ENCODE results near the gene HAUS8.
"Not testable (repeated sequence)": the region's sequence is repeated elsewhere in the genome, so short reads cannot be mapped to it uniquely, and the experiment has no call there.

HAUS8 gene

DNA sequence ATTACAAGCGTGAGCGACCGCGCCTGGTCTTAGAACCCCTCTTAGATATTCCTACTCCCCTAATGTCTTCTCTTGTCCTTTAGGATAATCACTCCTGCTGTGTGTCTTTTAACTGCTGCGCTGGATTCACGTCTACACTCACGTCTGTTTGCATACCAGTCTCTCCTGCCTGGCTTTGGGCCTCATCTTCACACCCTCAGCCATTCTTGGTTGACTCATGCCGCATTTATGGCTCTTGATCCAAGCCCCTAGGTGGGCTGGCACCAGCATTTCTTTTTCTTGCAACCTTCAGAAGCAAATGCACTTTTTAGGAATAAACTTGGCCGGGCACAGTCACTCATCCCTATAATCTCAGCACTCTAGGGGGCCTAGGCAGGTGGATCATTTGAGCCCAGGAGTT lies 23.1 kb upstream of the HAUS8 start:
- H3K27me3 ChIP-seq (ENCODE audit: low read depth, low read length), result no peaks in the 10 kb centered on the region
- H3K27ac ChIP-seq (ENCODE audit: low read length), result no peak overlapping the region
- H3K4me3 ChIP-seq (ENCODE audit: low read depth in 1 of 2, low read length in 2 of 2), result no peak overlapping the region
- peaks cover 13 to 16% of the 10 kb centered on the region in 2 donors for H3K36me3 ChIP-seq (ENCODE audit: control insufficient read depth in 1 of 2, insufficient read depth in 2 of 2, low read length in 2 of 2)
- peaks cover 4 to 6% of the 10 kb centered on the region in 2 donors for H3K4me1 ChIP-seq (ENCODE audit: control insufficient read depth in 1 of 2, insufficient read depth in 2 of 2, low read length in 2 of 2)
- H3K9me3 ChIP-seq (ENCODE audit: control insufficient read depth in 1 of 2, low read length in 2 of 2), result no peaks in the 10 kb centered on the region

- Histone ChIP-seq H3K27me3 (ENCODE audit: low read depth, low read length) (no peaks in the 10 kb centered on the region), H3K4me3 (ENCODE audit: low read depth in 1 of 2, low read length in 2 of 2) (no peak overlapping the region), H3K36me3 (ENCODE audit: control insufficient read depth in 1 of 2, insufficient read depth in 2 of 2, low read length in 2 of 2) (peaks cover 9 to 10% of the 10 kb centered on the region in 2 donors), H3K27ac (ENCODE audit: low read length) (peak overlapping the region; percentile 23), H3K4me1 (ENCODE audit: control insufficient read depth in 1 of 2, insufficient read depth in 2 of 2, low read length in 2 of 2) (peaks cover 4 to 7% of the 10 kb centered on the region in 2 donors), H3K9me3 (ENCODE audit: control insufficient read depth in 1 of 2, low read length in 2 of 2) (no peaks in the 10 kb centered on the region)
Measured at GRCh38 chr19:17097593-17098126, 22.4 kb upstream of the HAUS8 start.

DNA sequence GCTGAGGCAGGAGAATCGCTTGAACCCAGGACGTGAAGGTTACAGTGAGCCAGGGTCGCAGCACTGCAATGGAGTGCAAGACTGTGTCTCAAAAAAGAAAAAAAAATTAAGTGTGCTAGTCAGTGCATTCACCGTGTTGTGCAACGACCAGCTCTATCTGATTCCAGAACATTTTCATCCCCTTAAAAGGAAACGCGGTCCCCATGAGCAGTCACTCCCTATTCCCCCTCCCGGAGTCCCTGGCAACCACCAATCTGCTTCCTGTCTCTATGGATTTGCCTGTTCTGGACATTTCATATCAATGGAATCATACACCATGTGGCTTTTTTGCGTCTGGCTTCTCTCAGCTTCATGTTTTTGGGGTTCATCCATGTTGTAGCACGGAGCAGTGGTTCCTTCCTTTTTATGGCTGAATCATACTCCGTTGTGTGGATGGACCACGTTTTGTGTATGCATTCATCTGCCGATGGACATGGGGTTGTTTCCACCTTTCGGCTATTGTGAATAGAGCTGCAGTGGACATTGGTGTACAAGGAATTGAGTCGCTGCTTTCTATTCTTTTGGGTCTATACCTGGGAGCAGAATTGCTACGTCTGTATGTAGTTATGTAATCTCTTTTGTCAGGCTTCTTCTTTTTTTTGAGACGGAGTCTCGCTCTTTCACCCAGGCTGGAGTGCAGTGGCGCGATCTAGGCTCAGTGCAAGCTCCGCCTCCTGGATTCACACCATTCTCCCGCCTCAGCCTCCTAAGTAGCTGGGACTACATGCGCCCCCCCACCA lies 20.1 kb upstream of the HAUS8 start:
- H3K4me3 ChIP-seq (ENCODE audit: low read depth in 1 of 2, low read length in 2 of 2), result no peak overlapping the region
- no peaks in the 10 kb centered on the region for H3K27me3 ChIP-seq (ENCODE audit: low read depth, low read length)
- peak overlapping the region; percentile 20 for H3K27ac ChIP-seq (ENCODE audit: low read length)
- no peaks in the 10 kb centered on the region for H3K36me3 ChIP-seq (ENCODE audit: control insufficient read depth in 1 of 2, insufficient read depth in 2 of 2, low read length in 2 of 2)
- H3K9me3 ChIP-seq (ENCODE audit: control insufficient read depth in 1 of 2, low read length in 2 of 2), result no peaks in the 10 kb centered on the region
- peaks cover 4 to 26% of the 10 kb centered on the region in 2 donors for H3K4me1 ChIP-seq (ENCODE audit: control insufficient read depth in 1 of 2, insufficient read depth in 2 of 2, low read length in 2 of 2)

DNA sequence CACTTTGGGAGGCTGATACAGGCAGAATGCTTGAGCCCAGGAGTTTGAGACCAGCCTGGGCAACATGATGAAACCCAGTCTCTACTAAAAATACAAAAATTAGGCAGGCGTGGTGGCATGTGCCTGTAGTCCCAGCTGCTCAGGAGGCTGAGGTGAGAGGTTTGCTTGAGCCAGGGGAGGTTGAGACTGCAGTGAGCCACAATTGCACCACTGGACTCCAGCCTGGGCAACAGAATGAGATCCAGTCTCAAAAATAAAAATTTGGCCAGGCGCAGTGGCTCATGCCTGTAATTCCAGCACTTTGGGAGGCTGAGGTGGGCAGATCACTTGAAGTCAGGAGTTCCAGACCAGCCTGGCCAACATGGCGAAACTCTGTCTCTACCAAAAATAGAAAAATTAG lies 19.4 kb upstream of the HAUS8 start:
- H3K27ac ChIP-seq (ENCODE audit: low read length), result peak overlapping the region; percentile 20
- peaks cover 5 to 31% of the 10 kb centered on the region in 2 donors for H3K4me1 ChIP-seq (ENCODE audit: control insufficient read depth in 1 of 2, insufficient read depth in 2 of 2, low read length in 2 of 2)
- H3K4me3 ChIP-seq (ENCODE audit: low read depth in 1 of 2, low read length in 2 of 2); H3K9me3 ChIP-seq (ENCODE audit: control insufficient read depth in 1 of 2, low read length in 2 of 2); H3K36me3 ChIP-seq (ENCODE audit: control insufficient read depth in 1 of 2, insufficient read depth in 2 of 2, low read length in 2 of 2); H3K27me3 ChIP-seq (ENCODE audit: low read depth, low read length): not testable (repeated sequence)

- H3K9me3 ChIP-seq (ENCODE audit: control insufficient read depth in 1 of 2, low read length in 2 of 2), result no peaks in the 10 kb centered on the region
- H3K4me1 ChIP-seq (ENCODE audit: control insufficient read depth in 1 of 2, insufficient read depth in 2 of 2, low read length in 2 of 2), result peaks cover 13 to 38% of the 10 kb centered on the region in 2 donors
- no peaks in the 10 kb centered on the region for H3K27me3 ChIP-seq (ENCODE audit: low read depth, low read length)
- H3K36me3 ChIP-seq (ENCODE audit: control insufficient read depth in 1 of 2, insufficient read depth in 2 of 2, low read length in 2 of 2), result no peaks in the 10 kb centered on the region
- no peak overlapping the region for H3K27ac ChIP-seq (ENCODE audit: low read length)
- no peak overlapping the region for H3K4me3 ChIP-seq (ENCODE audit: low read depth in 1 of 2, low read length in 2 of 2)
Measured at GRCh38 chr19:17092696-17093095, 17.4 kb upstream of the HAUS8 start.

DNA sequence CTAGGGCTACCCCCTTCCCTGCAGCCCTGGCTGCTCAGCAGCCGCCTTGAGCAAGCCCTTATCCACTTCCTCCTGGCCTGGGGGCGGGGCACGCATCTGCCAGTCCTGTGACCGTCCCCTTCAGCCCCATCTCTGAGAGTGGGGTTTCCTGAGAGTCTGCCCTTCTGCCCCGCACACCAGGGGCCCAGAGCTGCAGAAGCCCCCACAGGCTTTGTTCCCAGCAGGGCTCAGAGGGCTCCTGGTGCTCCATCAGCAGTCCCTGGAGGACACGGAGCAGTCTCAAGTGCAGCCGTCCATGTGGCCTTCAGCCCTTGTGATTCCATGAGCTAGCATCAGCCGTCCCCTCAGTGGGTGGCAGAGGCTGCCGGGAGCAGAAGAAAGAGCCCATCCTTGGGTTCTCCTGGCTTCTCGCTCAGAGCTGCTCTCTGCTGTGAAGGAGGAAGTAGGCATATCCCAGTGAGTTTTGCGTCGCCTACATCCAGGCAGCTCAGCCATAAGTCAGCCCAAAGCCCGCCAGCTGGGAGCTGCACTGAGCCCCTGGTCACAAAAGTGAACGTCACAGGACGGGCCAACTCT lies 16.6 kb upstream of the HAUS8 start:
- H3K4me1 ChIP-seq (ENCODE audit: control insufficient read depth in 1 of 2, insufficient read depth in 2 of 2, low read length in 2 of 2), result peaks cover 9 to 40% of the 10 kb centered on the region in 2 donors
- no peaks in the 10 kb centered on the region for H3K36me3 ChIP-seq (ENCODE audit: control insufficient read depth in 1 of 2, insufficient read depth in 2 of 2, low read length in 2 of 2)
- H3K4me3 ChIP-seq (ENCODE audit: low read depth in 1 of 2, low read length in 2 of 2), result no peak overlapping the region
- H3K9me3 ChIP-seq (ENCODE audit: control insufficient read depth in 1 of 2, low read length in 2 of 2), result no peaks in the 10 kb centered on the region
- peak overlapping the region; percentile 23 for H3K27ac ChIP-seq (ENCODE audit: low read length)
- no peaks in the 10 kb centered on the region for H3K27me3 ChIP-seq (ENCODE audit: low read depth, low read length)

GRCh38 chr19:17090583-17090982 lies 15.3 kb upstream of the HAUS8 start:
- Histone ChIP-seq H3K4me1 (ENCODE audit: control insufficient read depth in 1 of 2, insufficient read depth in 2 of 2, low read length in 2 of 2) (peaks cover 9 to 49% of the 10 kb centered on the region in 2 donors), H3K9me3 (ENCODE audit: control insufficient read depth in 1 of 2, low read length in 2 of 2) (no peaks in the 10 kb centered on the region), H3K36me3 (ENCODE audit: control insufficient read depth in 1 of 2, insufficient read depth in 2 of 2, low read length in 2 of 2) (no peaks in the 10 kb centered on the region), H3K27ac (ENCODE audit: low read length) (peak overlapping the region; percentile 53), H3K4me3 (ENCODE audit: low read depth in 1 of 2, low read length in 2 of 2) (no peak overlapping the region), H3K27me3 (ENCODE audit: low read depth, low read length) (no peaks in the 10 kb centered on the region)

DNA sequence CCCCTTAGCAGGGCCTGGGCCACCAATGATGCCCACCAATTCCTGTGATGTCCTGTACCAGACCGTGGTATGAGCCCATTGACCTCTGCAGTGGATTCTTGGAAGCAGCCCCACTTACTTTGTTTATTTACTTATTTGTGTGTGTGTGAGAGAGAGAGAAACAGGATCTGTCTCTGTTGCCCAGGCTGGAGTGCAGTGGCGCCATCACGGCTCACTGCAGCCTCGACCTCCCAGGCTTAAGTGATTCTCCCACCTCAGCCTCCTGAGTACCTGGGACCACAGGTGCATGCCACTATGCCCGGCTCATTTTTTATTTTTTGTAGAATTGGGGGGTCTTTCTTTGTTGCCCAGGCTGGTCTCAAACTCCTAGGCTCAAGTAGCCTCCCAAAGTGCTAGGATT lies 13.3 kb upstream of the HAUS8 start:
- peak overlapping the region; percentile 83 for H3K27ac ChIP-seq (ENCODE audit: low read length)

GRCh38 chr19:17086834-17087233 lies 11.6 kb upstream of the HAUS8 start:
- H3K4me1 ChIP-seq (ENCODE audit: control insufficient read depth in 1 of 2, insufficient read depth in 2 of 2, low read length in 2 of 2), result peaks cover 11 to 43% of the 10 kb centered on the region in 2 donors

More for the DNA sequence above, 13.3 kb upstream of the HAUS8 start:
- H3K4me1 ChIP-seq (ENCODE audit: control insufficient read depth in 1 of 2, insufficient read depth in 2 of 2, low read length in 2 of 2), result peaks cover 9 to 43% of the 10 kb centered on the region in 2 donors
- H3K36me3 ChIP-seq (ENCODE audit: control insufficient read depth in 1 of 2, insufficient read depth in 2 of 2, low read length in 2 of 2), result no peaks in the 10 kb centered on the region
- no peaks in the 10 kb centered on the region for H3K27me3 ChIP-seq (ENCODE audit: low read depth, low read length)
- no peaks in the 10 kb centered on the region for H3K9me3 ChIP-seq (ENCODE audit: control insufficient read depth in 1 of 2, low read length in 2 of 2)
- no peak overlapping the region for H3K4me3 ChIP-seq (ENCODE audit: low read depth in 1 of 2, low read length in 2 of 2)

GRCh38 chr19:17086120-17086519 lies 10.9 kb upstream of the HAUS8 start:
- Histone ChIP-seq H3K27ac (ENCODE audit: low read length) (no peak overlapping the region), H3K9me3 (ENCODE audit: control insufficient read depth in 1 of 2, low read length in 2 of 2) (no peaks in the 10 kb centered on the region), H3K4me1 (ENCODE audit: control insufficient read depth in 1 of 2, insufficient read depth in 2 of 2, low read length in 2 of 2) (peaks cover 13 to 39% of the 10 kb centered on the region in 2 donors), H3K4me3 (ENCODE audit: low read depth in 1 of 2, low read length in 2 of 2) (no peak overlapping the region), H3K36me3 (ENCODE audit: control insufficient read depth in 1 of 2, insufficient read depth in 2 of 2, low read length in 2 of 2) (no peaks in the 10 kb centered on the region), H3K27me3 (ENCODE audit: low read depth, low read length) (no peaks in the 10 kb centered on the region)

More at GRCh38 chr19:17086834-17087233, 11.6 kb upstream of the HAUS8 start:
- Histone ChIP-seq H3K27ac (ENCODE audit: low read length) (no peak overlapping the region), H3K27me3 (ENCODE audit: low read depth, low read length) (no peaks in the 10 kb centered on the region), H3K36me3 (ENCODE audit: control insufficient read depth in 1 of 2, insufficient read depth in 2 of 2, low read length in 2 of 2) (no peaks in the 10 kb centered on the region), H3K9me3 (ENCODE audit: control insufficient read depth in 1 of 2, low read length in 2 of 2) (no peaks in the 10 kb centered on the region), H3K4me3 (ENCODE audit: low read depth in 1 of 2, low read length in 2 of 2) (no peak overlapping the region)

GRCh38 chr19:17081672-17082630 lies 6.7 kb upstream of the HAUS8 start:
- H3K36me3 ChIP-seq (ENCODE audit: control insufficient read depth in 1 of 2, insufficient read depth in 2 of 2, low read length in 2 of 2), result peaks cover 0 to 7% of the 10 kb centered on the region in 2 donors
- H3K27ac ChIP-seq (ENCODE audit: low read length), result peak overlapping the region; percentile 76
- H3K27me3 ChIP-seq (ENCODE audit: low read depth, low read length), result no peaks in the 10 kb centered on the region
- no peaks in the 10 kb centered on the region for H3K9me3 ChIP-seq (ENCODE audit: control insufficient read depth in 1 of 2, low read length in 2 of 2)
- no peak overlapping the region for H3K4me3 ChIP-seq (ENCODE audit: low read depth in 1 of 2, low read length in 2 of 2)
- peaks cover 13 to 49% of the 10 kb centered on the region in 2 donors for H3K4me1 ChIP-seq (ENCODE audit: control insufficient read depth in 1 of 2, insufficient read depth in 2 of 2, low read length in 2 of 2)

Measured in muscle layer of duodenum (tissue), 2 donors.